HepG2 (cell line): ENCODE measurements around the gene COL4A2. TPM values are rescaled to one million over a fixed set of nuclear protein-coding genes. Genes with fewer than 3 reads are reported as not detected.

Source experiments
- ATAC-seq: fragments of 200-7000 bp; cut with Tn5 transposase; 3 replicates; pipeline ENCODE4 v1.9.1; 2020; ENCODE audit warnings: mild to moderate bottlenecking, moderate library complexity
- BruUV-seq: library from RNA; stranded (reverse); fragments of 400-500 nt; replicated peaks from 2 replicates; lab custom pipeline; 2021; lab: Mats Ljungman, UMichigan
- CTCF ChIA-PET: fragments of 300-600 bp; formaldehyde crosslinking; extraction: SDS; loops from one replicate; lab custom pipeline; 2021; ENCODE audit warnings: low total read pairs, inconsistent platforms, low intra/inter-chr PET ratio; lab: Yijun Ruan, JAX
- POLR2A ChIA-PET: fragments of 350-600 bp; sonication (Branson Sonifier 250); formaldehyde crosslinking; loops from one replicate; lab custom pipeline; 2020; ENCODE audit warnings: antibody characterized with exemption, inconsistent platforms; lab: Yijun Ruan, JAX
- DNase-seq: peaks from one replicate; pipeline ENCODE4 v3.0.0-alpha.2; 2015; ENCODE audit warnings: low spot score
- FAIRE-seq: peaks from 3 replicates; lab custom pipeline; 2011; peaks lifted over from hg19 to GRCh38; lab: Jason Lieb, UNC
- H2AFZ ChIP-seq: one replicate; pipeline ENCODE4 v1.6.1; 2011; ENCODE audit warnings: low read length, inconsistent platforms
- H3K27ac ChIP-seq: fragments of 300-600 bp; 3 replicates; pipeline ENCODE4 v1.8.0; 2011; ENCODE audit warnings: mixed run types, mild to moderate bottlenecking, mixed read lengths, low read length, inconsistent platforms; ENCODE audit not compliant: insufficient read depth; ENCODE audit errors: extremely low read length
- H3K27me3 ChIP-seq, 2 experiments: fragments of 200-600 bp in 1 of 2; 2 replicates in 1 of 2; 3 replicates in 1 of 2; pipeline versions ENCODE4 v1.6.0 to v1.8.0; 2011; ENCODE audit warnings: low read length in 2 of 2, mild to moderate bottlenecking in 2 of 2, moderate library complexity in 2 of 2, inconsistent platforms in 1 of 2; ENCODE audit not compliant: insufficient read depth in 2 of 2, control insufficient read depth in 1 of 2
- H3K36me3 ChIP-seq, 2 experiments: fragments of 200-600 bp in 1 of 2; replicated peaks in 1 of 2; 2 replicates in 1 of 2; 3 replicates in 1 of 2; pipeline versions ENCODE4 v1.5.1 to v1.8.0; 2011; ENCODE audit warnings: low read length in 2 of 2, inconsistent platforms in 1 of 2; ENCODE audit not compliant: insufficient read depth in 2 of 2, control insufficient read depth in 1 of 2
- H3K4me1 ChIP-seq: 2 replicates; pipeline ENCODE4 v1.5.1; 2012; ENCODE audit warnings: low read length, inconsistent platforms; ENCODE audit not compliant: insufficient read depth
- H3K4me2 ChIP-seq: 2 replicates; pipeline ENCODE4 v1.6.0; 2011; ENCODE audit warnings: low read depth, low read length, inconsistent platforms
- H3K4me3 ChIP-seq, 3 experiments: fragments of 200-600 bp in 1 of 3; sonication (generic), shearing (Covaris generic) in 1 of 3; replicated peaks in 1 of 3; 2 replicates each; pipeline ENCODE4 v1.5.1; 2011 to 2016; ENCODE audit warnings: low read length in 3 of 3, inconsistent platforms in 2 of 3, low read depth in 2 of 3, mild to moderate bottlenecking in 2 of 3, control low read depth in 1 of 3, mixed read lengths in 1 of 3; ENCODE audit not compliant: insufficient read depth in 1 of 3
- H3K79me2 ChIP-seq: one replicate; pipeline ENCODE4 v1.6.1; 2011; ENCODE audit warnings: low read length, inconsistent platforms; ENCODE audit not compliant: insufficient read depth
- H3K9ac ChIP-seq: 2 replicates; pipeline ENCODE4 v1.6.0; 2011; ENCODE audit warnings: mild to moderate bottlenecking, low read depth, low read length, inconsistent platforms; ENCODE audit not compliant: insufficient read depth
- H3K9me3 ChIP-seq: 2 replicates; pipeline ENCODE4 v1.5.1; 2012; ENCODE audit warnings: mild to moderate bottlenecking, low read length
- H4K20me1 ChIP-seq: 2 replicates; pipeline ENCODE4 v1.6.0; 2011; ENCODE audit warnings: inconsistent platforms, mild to moderate bottlenecking, low read length, moderate library complexity; ENCODE audit not compliant: insufficient read depth
- ARHGAP35 ChIP-seq: sonication (generic); formaldehyde crosslinking; IDR thresholded peaks from 2 replicates; pipeline ENCODE4 v1.9.0; 2022; ENCODE audit warnings: mild to moderate bottlenecking, inconsistent platforms, moderate library complexity, missing genetic modification reagents, borderline replicate concordance
- HMG20B ChIP-seq: conservative IDR thresholded peaks from 2 replicates; pipeline ENCODE4 v1.6.1; 2016; ENCODE audit warnings: missing genetic modification reagents, missing compliant biosample characterization
- POGZ ChIP-seq: sonication (generic); formaldehyde crosslinking; IDR thresholded peaks from 2 replicates; pipeline ENCODE4 v1.4.0; 2020; ENCODE audit warnings: mild to moderate bottlenecking, missing genetic modification reagents
- ZNF556 ChIP-seq: sonication (generic); formaldehyde crosslinking; IDR thresholded peaks from 2 replicates; pipeline ENCODE4 v1.4.0; 2020; ENCODE audit warnings: mild to moderate bottlenecking, missing genetic modification reagents, borderline replicate concordance
- ZNF674 ChIP-seq: sonication (generic); formaldehyde crosslinking; IDR thresholded peaks from 2 replicates; pipeline ENCODE4 v1.5.0; 2020; ENCODE audit warnings: low read depth, mild to moderate bottlenecking, missing genetic modification reagents
- WGBS: methylation state at CpG from one replicate; pipeline ENCODE4 v1.1.6; 2017; ENCODE audit warnings: low lambda C conversion rate; 5-methylcytosine and 5-hydroxymethylcytosine counted together
- in situ Hi-C: cut with HindIII; loops from 2 replicates; pipeline ENCODE4 v1.10.0; 2017; ENCODE audit warnings: low pct_unique_long_range_greater_than_20kb; ENCODE audit not compliant: extremely low pct_ligation_motif_present
- intact Hi-C: fragments of 100-400 bp; cut with micrococcal nuclease; formaldehyde crosslinking; loops from one replicate; pipeline ENCODE4 v1.10.0; 2022; ENCODE audit not compliant: unreplicated experiment
- polyA plus RNA-seq, 8 experiments: library from polyadenylated mRNA; depleted of rRNA in 3 of 8; stranded (reverse) in 7 of 8; unstranded in 1 of 8; fragments of >200 nt; fragmentation: Illumina TruSeq in 4 of 8; extraction: Trizol in 4 of 8; gene quantifications; 2 replicates each; pipeline versions ENCODE4 v1.2.1 to v1.2.3, GENCODE V29; 2011 to 2016; ENCODE audit warnings: low read depth in 4 of 8, missing spikeins in 1 of 8, mixed read lengths in 1 of 8; ENCODE audit not compliant: insufficient read depth in 1 of 8
- total RNA-seq, 5 experiments: library from RNA; depleted of rRNA; stranded (reverse); fragments of >200 nt; fragmentation: Illumina TruSeq; extraction: Trizol; gene quantifications; 2 replicates each; pipeline ENCODE4 v1.2.3, GENCODE V29; 2016; ENCODE audit warnings: low read depth in 1 of 5
- TF ChIP-seq, protein P1 (sequence below): sonication (generic); formaldehyde crosslinking; IDR thresholded peaks from 2 replicates; pipeline ENCODE4 v1.4.0; 2020; ENCODE audit warnings: missing genetic modification reagents, mild to moderate bottlenecking, borderline replicate concordance
- TF ChIP-seq, protein P2 (sequence below): sonication (generic); formaldehyde crosslinking; IDR thresholded peaks from 2 replicates; pipeline ENCODE4 v1.5.1; 2020; ENCODE audit warnings: mild to moderate bottlenecking, missing genetic modification reagents, borderline replicate concordance
- TF ChIP-seq, protein P3 (sequence below), 2 experiments: fragments of 450-650 bp in 1 of 2; sonication (generic) in 1 of 2; formaldehyde crosslinking; IDR thresholded peaks; 2 replicates each; pipeline versions ENCODE4 v1.5.0 to v1.8.0; 2020 to 2022; ENCODE audit warnings: mild to moderate bottlenecking in 1 of 2, missing genetic modification reagents in 1 of 2

COL4A2 gene
- total and polyA plus RNA-seq, 2 of the 13 experiments (the other 11 are each of a cell fraction or from before 2014, with no cell fraction given), result 0.22 to 1.9 TPM

DNA sequence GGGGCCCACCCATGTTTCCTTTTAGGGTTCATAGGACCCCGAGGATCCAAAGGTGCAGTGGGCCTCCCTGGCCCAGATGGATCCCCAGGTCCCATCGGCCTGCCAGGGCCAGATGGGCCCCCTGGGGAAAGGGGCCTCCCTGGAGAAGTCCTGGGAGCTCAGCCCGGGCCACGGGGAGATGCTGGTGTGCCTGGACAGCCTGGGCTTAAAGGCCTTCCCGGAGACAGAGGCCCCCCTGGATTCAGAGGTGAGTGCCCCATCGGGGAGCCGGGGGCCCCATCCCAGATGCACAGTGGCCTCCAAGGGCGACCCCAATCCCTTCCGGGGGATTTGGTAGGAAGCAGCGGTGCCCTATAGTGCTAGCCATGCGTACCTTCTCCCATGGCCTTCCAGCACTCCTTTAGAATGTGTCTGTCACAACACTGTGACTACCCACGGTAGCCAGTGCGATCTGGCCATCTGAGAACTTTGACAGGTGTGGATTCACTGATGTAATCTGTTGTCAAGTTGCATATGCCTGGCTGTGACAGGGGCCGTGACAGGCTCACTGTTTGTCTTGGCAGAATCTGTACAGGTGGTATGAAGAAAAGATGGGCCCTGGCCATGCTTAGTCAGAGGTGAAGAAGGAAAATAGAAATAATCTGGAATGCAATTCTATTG, 165.9 kb downstream of the COL4A2 start:
- Histone ChIP-seq H3K4me2 (no peak overlapping the region), H3K9me3 (no peaks in the 10 kb centered on the region), H3K36me3 (no peaks in the 10 kb centered on the region), H3K79me2 (no peaks in the 10 kb centered on the region), H3K4me3 (no peak overlapping the region), H3K27ac (no peak overlapping the region), H2AFZ (no peak overlapping the region), H4K20me1 (no peaks in the 10 kb centered on the region), H3K4me1 (peaks cover 9% of the 10 kb centered on the region), H3K9ac (no peak overlapping the region), H3K27me3 (peaks cover 3 to 70% of the 10 kb centered on the region in 2 experiments)
- POLR2A ChIA-PET, result no interaction called here
- in situ Hi-C loops (no loop called here), intact Hi-C loops (no loop called here)
- WGBS, result 33% methylated on average over 10 of the region's 14 CpGs
- CTCF ChIA-PET, result no interaction called here
- FAIRE-seq (no peak), DNase-seq (no peak), ATAC-seq (no peak)
- TF ChIP-seq ZNF556 (CRISPR knock-in tag) (no peak), HMG20B (CRISPR knock-in tag) (no peak), ZNF674 (CRISPR knock-in tag) (no peak), ARHGAP35 (CRISPR knock-in tag) (no peak), POGZ (CRISPR knock-in tag) (no peak)
- TF ChIP-seq, protein P1, sequence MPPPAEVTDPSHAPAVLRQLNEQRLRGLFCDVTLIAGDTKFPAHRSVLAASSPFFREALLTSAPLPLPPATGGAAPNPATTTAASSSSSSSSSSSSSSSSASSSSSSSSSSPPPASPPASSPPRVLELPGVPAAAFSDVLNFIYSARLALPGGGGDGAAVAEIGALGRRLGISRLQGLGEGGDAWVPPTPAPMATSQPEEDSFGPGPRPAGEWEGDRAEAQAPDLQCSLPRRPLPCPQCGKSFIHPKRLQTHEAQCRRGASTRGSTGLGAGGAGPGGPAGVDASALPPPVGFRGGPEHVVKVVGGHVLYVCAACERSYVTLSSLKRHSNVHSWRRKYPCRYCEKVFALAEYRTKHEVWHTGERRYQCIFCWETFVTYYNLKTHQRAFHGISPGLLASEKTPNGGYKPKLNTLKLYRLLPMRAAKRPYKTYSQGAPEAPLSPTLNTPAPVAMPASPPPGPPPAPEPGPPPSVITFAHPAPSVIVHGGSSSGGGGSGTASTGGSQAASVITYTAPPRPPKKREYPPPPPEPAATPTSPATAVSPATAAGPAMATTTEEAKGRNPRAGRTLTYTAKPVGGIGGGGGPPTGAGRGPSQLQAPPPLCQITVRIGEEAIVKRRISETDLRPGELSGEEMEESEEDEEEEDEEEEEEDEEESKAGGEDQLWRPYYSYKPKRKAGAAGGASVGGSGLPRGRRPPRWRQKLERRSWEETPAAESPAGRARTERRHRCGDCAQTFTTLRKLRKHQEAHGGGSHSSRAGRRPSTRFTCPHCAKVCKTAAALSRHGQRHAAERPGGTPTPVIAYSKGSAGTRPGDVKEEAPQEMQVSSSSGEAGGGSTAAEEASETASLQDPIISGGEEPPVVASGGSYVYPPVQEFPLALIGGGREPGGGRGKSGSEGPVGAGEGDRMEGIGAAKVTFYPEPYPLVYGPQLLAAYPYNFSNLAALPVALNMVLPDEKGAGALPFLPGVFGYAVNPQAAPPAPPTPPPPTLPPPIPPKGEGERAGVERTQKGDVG, result no peak
- TF ChIP-seq, protein P2, sequence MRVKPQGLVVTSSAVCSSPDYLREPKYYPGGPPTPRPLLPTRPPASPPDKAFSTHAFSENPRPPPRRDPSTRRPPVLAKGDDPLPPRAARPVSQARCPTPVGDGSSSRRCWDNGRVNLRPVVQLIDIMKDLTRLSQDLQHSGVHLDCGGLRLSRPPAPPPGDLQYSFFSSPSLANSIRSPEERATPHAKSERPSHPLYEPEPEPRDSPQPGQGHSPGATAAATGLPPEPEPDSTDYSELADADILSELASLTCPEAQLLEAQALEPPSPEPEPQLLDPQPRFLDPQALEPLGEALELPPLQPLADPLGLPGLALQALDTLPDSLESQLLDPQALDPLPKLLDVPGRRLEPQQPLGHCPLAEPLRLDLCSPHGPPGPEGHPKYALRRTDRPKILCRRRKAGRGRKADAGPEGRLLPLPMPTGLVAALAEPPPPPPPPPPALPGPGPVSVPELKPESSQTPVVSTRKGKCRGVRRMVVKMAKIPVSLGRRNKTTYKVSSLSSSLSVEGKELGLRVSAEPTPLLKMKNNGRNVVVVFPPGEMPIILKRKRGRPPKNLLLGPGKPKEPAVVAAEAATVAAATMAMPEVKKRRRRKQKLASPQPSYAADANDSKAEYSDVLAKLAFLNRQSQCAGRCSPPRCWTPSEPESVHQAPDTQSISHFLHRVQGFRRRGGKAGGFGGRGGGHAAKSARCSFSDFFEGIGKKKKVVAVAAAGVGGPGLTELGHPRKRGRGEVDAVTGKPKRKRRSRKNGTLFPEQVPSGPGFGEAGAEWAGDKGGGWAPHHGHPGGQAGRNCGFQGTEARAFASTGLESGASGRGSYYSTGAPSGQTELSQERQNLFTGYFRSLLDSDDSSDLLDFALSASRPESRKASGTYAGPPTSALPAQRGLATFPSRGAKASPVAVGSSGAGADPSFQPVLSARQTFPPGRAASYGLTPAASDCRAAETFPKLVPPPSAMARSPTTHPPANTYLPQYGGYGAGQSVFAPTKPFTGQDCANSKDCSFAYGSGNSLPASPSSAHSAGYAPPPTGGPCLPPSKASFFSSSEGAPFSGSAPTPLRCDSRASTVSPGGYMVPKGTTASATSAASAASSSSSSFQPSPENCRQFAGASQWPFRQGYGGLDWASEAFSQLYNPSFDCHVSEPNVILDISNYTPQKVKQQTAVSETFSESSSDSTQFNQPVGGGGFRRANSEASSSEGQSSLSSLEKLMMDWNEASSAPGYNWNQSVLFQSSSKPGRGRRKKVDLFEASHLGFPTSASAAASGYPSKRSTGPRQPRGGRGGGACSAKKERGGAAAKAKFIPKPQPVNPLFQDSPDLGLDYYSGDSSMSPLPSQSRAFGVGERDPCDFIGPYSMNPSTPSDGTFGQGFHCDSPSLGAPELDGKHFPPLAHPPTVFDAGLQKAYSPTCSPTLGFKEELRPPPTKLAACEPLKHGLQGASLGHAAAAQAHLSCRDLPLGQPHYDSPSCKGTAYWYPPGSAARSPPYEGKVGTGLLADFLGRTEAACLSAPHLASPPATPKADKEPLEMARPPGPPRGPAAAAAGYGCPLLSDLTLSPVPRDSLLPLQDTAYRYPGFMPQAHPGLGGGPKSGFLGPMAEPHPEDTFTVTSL (CRISPR knock-in tag), result no peak
- TF ChIP-seq, protein P3, sequence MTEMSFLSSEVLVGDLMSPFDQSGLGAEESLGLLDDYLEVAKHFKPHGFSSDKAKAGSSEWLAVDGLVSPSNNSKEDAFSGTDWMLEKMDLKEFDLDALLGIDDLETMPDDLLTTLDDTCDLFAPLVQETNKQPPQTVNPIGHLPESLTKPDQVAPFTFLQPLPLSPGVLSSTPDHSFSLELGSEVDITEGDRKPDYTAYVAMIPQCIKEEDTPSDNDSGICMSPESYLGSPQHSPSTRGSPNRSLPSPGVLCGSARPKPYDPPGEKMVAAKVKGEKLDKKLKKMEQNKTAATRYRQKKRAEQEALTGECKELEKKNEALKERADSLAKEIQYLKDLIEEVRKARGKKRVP (CRISPR knock-in tag; IDR thresholded peaks at IDR 0.05), result peak in 1 of 2 experiments; percentile 87; a peak in 2 of 4 replicates
- no TSS peak for BruUV-seq
